OCI-LY7 (cell line): ENCODE data around the gene FHOD3. TPM values are rescaled to one million over a fixed set of nuclear protein-coding genes. Genes with fewer than 3 reads are reported as not detected.

Experiments
- BruUV-seq: library from RNA; stranded (reverse); fragments of 400-500 nt; replicated peaks from 2 replicates; lab custom pipeline; 2021; lab: Mats Ljungman, UMichigan
- CTCF ChIA-PET: fragments of 300-600 bp; sonication (Branson Sonifier 250); formaldehyde crosslinking; loops from one replicate; lab custom pipeline; 2022; ENCODE audit warnings: antibody characterized with exemption; ENCODE audit not compliant: unreplicated experiment; lab: Charles Lee
- POLR2A ChIA-PET: fragments of 300-600 bp; sonication (Branson Sonifier 250); formaldehyde crosslinking; loops from one replicate; lab custom pipeline; 2022; ENCODE audit warnings: antibody characterized with exemption; lab: Charles Lee
- DNase-seq: peaks from one replicate; pipeline ENCODE4 v3.0.0-alpha.2; 2015; ENCODE audit warnings: low spot score
- H2AFZ ChIP-seq: fragments of 200-600 bp; sonication (generic), shearing (Covaris generic); 2 replicates; pipeline ENCODE4 v1.6.1; 2014; ENCODE audit warnings: mild to moderate bottlenecking, antibody characterized with exemption, low read length, moderate library complexity
- H3K27ac ChIP-seq: fragments of 200-600 bp; sonication (generic); 2 replicates; pipeline ENCODE4 v1.5.1; 2014; ENCODE audit warnings: mixed run types, low read depth, mild to moderate bottlenecking, moderate library complexity, low read length, inconsistent platforms; ENCODE audit not compliant: poor library complexity, severe bottlenecking
- H3K36me3 ChIP-seq: fragments of 200-600 bp; sonication (generic); 2 replicates; pipeline ENCODE4 v1.6.1; 2014; ENCODE audit warnings: mild to moderate bottlenecking, antibody characterized with exemption, low read length, moderate library complexity, mixed read lengths; ENCODE audit not compliant: insufficient read depth
- H3K4me1 ChIP-seq: fragments of 200-600 bp; sonication (generic); 2 replicates; pipeline ENCODE4 v1.5.1; 2014; ENCODE audit warnings: mild to moderate bottlenecking, low read length; ENCODE audit not compliant: insufficient read depth, poor library complexity, severe bottlenecking
- H3K4me2 ChIP-seq: fragments of 200-600 bp; sonication (generic); 2 replicates; pipeline ENCODE4 v1.6.1; 2014; ENCODE audit warnings: mild to moderate bottlenecking, low read length
- H3K4me3 ChIP-seq: fragments of 200-600 bp; sonication (generic); 2 replicates; pipeline ENCODE4 v1.5.1; 2014; ENCODE audit warnings: mild to moderate bottlenecking, low read depth, low read length; ENCODE audit not compliant: poor library complexity, severe bottlenecking
- H3K79me2 ChIP-seq: fragments of 200-600 bp; sonication (generic); 2 replicates; pipeline ENCODE4 v1.6.1; 2016; ENCODE audit warnings: low read depth, mild to moderate bottlenecking, low read length, moderate library complexity, mixed read lengths; ENCODE audit not compliant: insufficient read depth
- H3K9me2 ChIP-seq: fragments of 200-600 bp; sonication (generic); 2 replicates; pipeline ENCODE4 v1.6.1; 2016; ENCODE audit warnings: mild to moderate bottlenecking, low read length, mixed read lengths; ENCODE audit not compliant: insufficient read depth
- H3K9me3 ChIP-seq: fragments of 200-600 bp; sonication (generic); 2 replicates; pipeline ENCODE4 v1.6.1; 2014; ENCODE audit warnings: mild to moderate bottlenecking, mixed run types, low read length, mixed read lengths
- H4K20me1 ChIP-seq: fragments of 200-600 bp; sonication (generic); 2 replicates; pipeline ENCODE4 v1.6.1; 2014; ENCODE audit warnings: mild to moderate bottlenecking, antibody characterized with exemption, low read length, moderate library complexity, mixed read lengths; ENCODE audit not compliant: insufficient read depth
- CTCF ChIP-seq: fragments of 200-600 bp; sonication (generic); conservative IDR thresholded peaks from 2 replicates; pipeline ENCODE4 v1.5.1; 2014; ENCODE audit warnings: mild to moderate bottlenecking, antibody characterized with exemption, low read length, moderate library complexity, mixed read lengths
- EZH2phosphoT487 ChIP-seq: fragments of 200-600 bp; sonication (generic); IDR thresholded peaks from 2 replicates; pipeline ENCODE4 v1.6.1; 2018; ENCODE audit warnings: low read depth, borderline replicate concordance, mild to moderate bottlenecking, mixed run types, antibody characterized with exemption, low read length, moderate library complexity, mixed read lengths
- intact Hi-C: fragments of 100-400 bp; cut with micrococcal nuclease; formaldehyde crosslinking; loops from one replicate; pipeline ENCODE4 v1.10.0; 2022; ENCODE audit not compliant: unreplicated experiment
- total RNA-seq, 2 experiments: library from RNA; depleted of rRNA in 1 of 2; stranded (reverse); fragments of >200 nt in 1 of 2; shearing (Covaris generic) in 1 of 2; gene quantifications; 2 replicates each; pipeline ENCODE4 v1.2.3, GENCODE V29; 2014 to 2022

Gene FHOD3
- total RNA-seq, 2 experiments from 2014 or later: 0.06 to 2.4 TPM

GRCh38 chr18:36708366-36708765, 410.9 kb downstream of the FHOD3 start:
- Histone ChIP-seq H3K36me3 (no peaks in the 10 kb centered on the region), H3K4me2 (no peak overlapping the region), H3K27ac (no peak overlapping the region), H3K4me3 (no peak overlapping the region), H3K4me1 (no peaks in the 10 kb centered on the region), H3K9me3 (no peaks in the 10 kb centered on the region), H4K20me1 (no peaks in the 10 kb centered on the region), H3K9me2 (no peaks in the 10 kb centered on the region), H2AFZ (no peak overlapping the region), H3K79me2 (no peaks in the 10 kb centered on the region)
- no TSS peak for BruUV-seq
- ChIA-PET CTCF (no interaction called here), POLR2A (no interaction called here)
- intact Hi-C loops: no loop called here
- DNase-seq: no peak
- TF ChIP-seq EZH2phosphoT487 (no peak), CTCF (no peak)

GRCh38 chr18:36709315-36709714, 411.8 kb downstream of the FHOD3 start:
- H3K9me3 ChIP-seq: no peaks in the 10 kb centered on the region
- no peaks in the 10 kb centered on the region for H3K36me3 ChIP-seq
- TF ChIP-seq EZH2phosphoT487 (no peak), CTCF (no peak)
- no peak overlapping the region for H3K27ac ChIP-seq
- H4K20me1 ChIP-seq: no peaks in the 10 kb centered on the region
- intact Hi-C loops: no loop called here
- no peak for DNase-seq
- no peaks in the 10 kb centered on the region for H3K9me2 ChIP-seq
- CTCF ChIA-PET: no interaction called here
- H3K4me3 ChIP-seq: no peak overlapping the region
- no peaks in the 10 kb centered on the region for H3K4me1 ChIP-seq
- no peak overlapping the region for H2AFZ ChIP-seq
- POLR2A ChIA-PET: no interaction called here
- H3K79me2 ChIP-seq: no peaks in the 10 kb centered on the region
- BruUV-seq: no TSS peak
- H3K4me2 ChIP-seq: no peak overlapping the region

GRCh38 chr18:36711014-36711725, 413.7 kb downstream of the FHOD3 start:
- H4K20me1 ChIP-seq: no peaks in the 10 kb centered on the region
- H3K4me1 ChIP-seq: no peaks in the 10 kb centered on the region
- H3K4me3 ChIP-seq: no peak overlapping the region
- ChIA-PET POLR2A (interaction anchor here (0.6 to 0.7 kb wide), 2 partner anchors 9 to 17 kb away, joined by 3 read pairs; no protein-coding TSS in a partner anchor), CTCF (no interaction called here)
- intact Hi-C loops: no loop called here
- no peaks in the 10 kb centered on the region for H3K79me2 ChIP-seq
- no peak overlapping the region for H3K27ac ChIP-seq
- BruUV-seq: no TSS peak
- DNase-seq: no peak
- H2AFZ ChIP-seq: no peak overlapping the region
- no peaks in the 10 kb centered on the region for H3K9me3 ChIP-seq
- no peaks in the 10 kb centered on the region for H3K36me3 ChIP-seq
- H3K4me2 ChIP-seq: no peak overlapping the region
- H3K9me2 ChIP-seq: no peaks in the 10 kb centered on the region
- TF ChIP-seq EZH2phosphoT487 (no peak), CTCF (no peak)
